Activated CD4-positive, alpha-beta T cell treated with anti-CD3 and anti-CD28 coated beads, Interleukin-2, amount 50 U/mL, for 4 hours (primary cell): Measurements from ENCODE around the gene PSMC3IP.
A peak's percentile ranks its signal among the peaks of the same experiment; 100 is the strongest.
"Not testable (repeated sequence)": the region's sequence is repeated elsewhere in the genome, so short reads cannot be mapped to it uniquely, and the experiment has no call there.

ENCODE experiments used
- DNase-seq, 2 experiments: peaks; one replicate each; pipeline ENCODE4 v3.0.0-alpha.2; 2020

Gene PSMC3IP, protein sequence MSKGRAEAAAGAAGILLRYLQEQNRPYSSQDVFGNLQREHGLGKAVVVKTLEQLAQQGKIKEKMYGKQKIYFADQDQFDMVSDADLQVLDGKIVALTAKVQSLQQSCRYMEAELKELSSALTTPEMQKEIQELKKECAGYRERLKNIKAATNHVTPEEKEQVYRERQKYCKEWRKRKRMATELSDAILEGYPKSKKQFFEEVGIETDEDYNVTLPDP

DNA sequence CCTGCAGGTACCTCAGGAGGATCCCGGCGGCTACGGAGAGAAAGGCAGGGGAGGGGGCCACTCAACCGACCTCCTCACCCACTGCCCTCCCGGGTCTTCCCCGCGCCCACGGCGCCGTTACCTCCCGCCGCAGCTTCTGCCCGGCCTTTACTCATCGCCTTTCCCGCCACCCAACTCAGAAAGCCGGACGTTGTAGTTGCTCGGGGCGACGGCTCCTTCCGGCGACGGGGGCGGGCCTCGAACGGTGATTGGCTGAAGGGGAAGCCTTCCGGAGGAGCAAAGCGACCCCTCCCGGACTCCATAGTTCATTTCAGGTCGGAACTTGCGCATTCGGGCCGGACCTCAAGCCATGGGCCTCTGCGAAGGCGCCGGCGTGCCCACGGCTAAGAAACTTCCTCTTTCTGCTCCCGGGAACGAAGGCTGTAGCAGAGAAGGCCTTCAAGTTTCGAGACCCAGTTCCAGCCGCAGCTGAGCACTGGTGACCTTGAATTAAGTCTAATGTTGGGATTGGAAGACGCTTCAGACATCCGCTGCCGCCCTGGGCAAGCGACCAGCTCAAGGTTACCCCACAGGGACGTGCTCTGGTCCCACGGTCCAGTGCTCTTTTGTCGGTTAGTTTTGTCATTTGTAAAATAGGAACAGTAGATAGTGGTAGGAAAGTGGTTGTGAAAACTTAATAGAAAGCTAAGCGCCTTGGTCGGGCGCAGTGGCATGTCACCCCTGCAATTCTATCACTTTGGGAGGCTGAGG, at the start of gene PSMC3IP:
Gene PSMC3IP, minus strand, starts transcription at position 198 of the 750 bp plus-strand sequence. Its CDS starts 43 bp downstream, at position 155.
- peak; percentile 87 to 90 for DNase-seq

DNA sequence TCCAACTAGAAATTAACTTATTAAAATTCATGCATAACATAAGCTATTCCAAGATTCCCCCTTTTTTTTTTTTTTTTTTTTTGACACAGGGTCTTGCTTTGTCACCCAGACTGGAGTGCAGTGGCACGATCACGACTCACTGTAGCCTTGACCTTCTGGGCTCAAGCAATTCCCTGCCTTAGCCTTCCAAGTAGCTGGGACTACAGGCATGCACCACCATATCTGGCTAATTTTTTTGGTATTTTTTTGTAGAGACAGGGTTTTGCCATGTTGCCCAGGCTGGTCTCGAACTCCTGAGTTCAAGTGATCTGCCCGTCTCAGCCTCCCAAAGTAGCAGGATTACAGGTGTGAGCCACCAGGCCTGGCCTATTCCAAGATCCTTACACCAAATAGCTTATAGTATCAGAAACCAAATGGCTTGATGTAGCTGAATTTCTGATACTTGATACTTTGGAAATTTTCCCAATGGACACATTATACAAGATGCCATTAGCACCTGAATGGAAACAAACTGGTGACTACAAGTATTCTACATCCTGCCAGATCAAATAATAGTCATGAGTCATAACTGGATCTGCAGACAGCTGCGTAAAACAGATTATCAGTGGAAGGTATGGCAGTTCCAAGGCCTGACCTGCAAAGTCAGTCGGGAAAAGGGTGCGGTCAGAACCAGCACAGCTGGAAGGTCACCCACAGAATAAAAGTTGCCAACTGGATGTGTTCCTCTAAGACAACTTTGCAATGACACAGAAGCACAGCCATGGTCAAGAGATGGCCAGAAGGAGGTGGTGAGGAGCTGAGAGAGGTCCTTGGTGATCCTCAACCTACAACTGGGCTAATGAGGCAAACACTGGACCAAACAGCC, 46.4 kb upstream of the PSMC3IP start:
- DNase-seq: no peak

DNA sequence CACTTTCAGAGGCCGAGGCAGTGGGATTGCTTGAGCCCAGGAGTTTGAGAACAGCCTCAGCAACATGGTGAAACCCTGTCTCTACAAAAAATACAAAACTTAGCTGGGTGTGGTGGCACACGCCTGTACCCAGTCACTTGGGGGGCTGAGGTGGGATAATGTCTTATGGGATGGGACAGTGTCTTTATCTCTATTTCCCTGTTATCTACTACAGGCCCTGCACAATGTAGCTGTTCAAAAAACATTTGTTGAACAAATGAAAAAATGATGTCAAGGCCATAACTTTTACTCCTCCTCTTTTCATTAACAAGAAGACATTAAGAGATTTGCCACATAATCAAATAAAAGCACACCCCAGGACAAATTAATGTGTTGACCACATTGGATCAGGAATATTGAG, 45.7 kb upstream of the PSMC3IP start:
- DNase-seq: no peak

DNA sequence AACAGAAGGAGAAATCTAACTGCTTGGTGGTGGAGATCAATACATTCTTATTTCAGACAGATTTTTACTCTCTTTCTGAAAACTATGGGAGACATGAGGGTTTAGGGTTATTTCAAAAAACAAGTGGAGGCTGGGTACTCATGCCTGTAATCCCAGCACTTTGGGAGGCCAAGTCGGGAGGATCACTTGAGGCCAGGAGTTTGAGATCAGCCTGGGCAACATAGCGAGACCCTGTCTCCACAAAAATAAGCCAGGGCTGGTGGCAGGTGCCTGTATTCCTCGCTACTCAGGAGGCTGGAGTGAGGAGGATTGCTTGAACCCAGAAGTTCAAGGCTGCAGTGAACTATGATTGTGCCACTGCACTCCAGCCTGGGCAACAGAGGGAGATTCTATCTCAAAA, 44.5 kb upstream of the PSMC3IP start:
- not testable (repeated sequence) for DNase-seq

DNA sequence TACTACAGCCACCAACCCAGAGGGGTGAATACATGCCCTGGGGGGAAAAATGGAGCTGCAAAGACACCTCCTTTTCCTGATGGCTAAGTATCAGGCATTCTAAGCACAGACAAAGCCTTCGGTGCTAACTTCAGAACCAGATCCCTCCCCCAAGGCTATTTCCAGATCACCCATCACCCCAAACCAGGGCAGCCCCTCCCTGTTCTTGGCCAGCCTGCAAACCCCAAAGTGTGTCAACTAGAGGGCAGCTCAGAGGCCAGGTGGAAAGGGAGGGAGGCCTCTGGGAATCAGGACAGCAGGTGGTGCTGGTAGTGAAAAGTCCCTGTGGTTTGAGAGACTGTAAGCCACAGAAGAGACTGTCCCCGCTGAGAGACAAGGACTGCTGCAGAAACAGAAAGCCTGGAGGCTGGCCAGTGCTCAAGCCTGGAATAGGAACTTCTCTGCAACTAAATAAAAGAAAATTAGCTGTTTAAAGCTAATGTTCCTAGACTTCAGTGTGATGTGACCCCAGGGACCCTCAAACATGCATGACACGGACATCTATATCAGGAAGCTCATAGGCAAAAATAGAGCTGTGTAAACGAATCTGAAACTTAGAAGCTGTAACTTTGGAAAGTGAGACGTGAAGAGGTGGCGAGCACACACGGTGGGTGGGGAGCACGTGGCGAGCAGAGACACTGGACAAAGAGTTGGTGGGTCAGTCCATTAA, 41.1 kb upstream of the PSMC3IP start:
- no peak for DNase-seq

DNA sequence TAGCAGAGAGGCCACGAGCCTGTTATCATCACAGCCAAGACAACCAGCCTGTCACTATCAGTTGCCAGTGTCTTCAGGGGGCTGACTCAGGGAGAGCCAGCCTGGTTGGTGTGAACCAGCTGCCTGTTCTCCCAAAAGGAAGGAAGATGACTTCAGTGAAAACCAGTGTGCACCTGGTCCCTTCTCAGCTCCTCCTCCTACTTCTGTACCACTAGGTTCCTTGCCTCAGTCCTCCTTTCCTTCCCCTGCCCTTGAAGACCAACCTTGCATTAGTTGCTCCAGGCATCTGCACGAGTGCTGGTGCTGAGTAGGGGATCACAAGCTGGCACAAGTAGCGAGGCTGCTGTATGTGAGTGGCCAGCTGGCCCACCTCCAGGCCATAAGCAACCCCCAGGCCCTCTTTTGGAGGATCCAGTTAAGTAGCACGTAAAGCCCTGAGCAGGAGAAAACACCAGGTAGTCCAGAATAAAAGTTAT, 40.5 kb upstream of the PSMC3IP start:
- DNase-seq: no peak

DNA sequence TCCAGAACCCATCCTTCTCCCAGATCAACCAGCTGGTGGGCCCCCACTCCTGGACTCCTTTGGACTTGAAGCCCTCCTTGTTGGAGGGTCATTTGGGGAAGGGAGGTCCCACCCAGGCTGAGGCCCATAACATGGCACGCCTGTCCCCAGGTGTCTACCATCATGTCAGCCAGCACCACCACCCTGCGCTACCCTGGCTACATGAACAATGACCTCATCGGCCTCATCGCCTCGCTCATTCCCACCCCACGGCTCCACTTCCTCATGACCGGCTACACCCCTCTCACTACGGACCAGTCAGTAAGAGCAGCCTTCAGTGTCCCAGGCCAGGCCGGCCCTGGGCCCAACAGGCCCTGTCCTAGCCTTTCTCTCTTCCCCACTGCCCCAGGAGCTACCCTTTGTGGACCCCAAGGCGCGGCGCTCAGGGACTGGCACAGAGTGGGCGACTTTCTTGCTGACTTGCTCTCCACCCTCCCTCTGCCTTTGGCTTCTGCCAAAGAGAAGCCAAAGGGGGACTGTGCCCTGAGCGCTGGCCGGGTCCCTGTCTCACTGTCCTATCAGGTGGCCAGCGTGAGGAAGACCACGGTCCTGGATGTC, 36.3 kb upstream of the PSMC3IP start:
- DNase-seq: no peak

DNA sequence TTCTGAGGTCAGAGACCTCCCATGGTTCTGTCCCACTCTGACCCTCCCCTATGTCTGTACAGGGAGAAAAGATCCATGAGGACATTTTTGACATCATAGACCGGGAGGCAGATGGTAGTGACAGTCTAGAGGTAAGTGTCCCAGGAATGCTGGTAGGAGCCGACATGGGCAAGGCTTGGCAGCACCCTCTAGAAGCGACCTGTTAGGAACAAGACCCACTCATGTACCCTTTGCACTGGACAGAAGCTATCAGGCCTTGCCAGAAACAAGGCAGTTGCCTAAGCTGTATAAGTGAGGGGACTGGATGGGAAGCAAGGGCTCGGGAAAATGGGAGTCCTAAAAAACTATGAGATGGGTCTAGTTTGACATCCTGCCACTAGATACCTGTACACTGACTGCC, 34.5 kb upstream of the PSMC3IP start:
- DNase-seq: no peak

DNA sequence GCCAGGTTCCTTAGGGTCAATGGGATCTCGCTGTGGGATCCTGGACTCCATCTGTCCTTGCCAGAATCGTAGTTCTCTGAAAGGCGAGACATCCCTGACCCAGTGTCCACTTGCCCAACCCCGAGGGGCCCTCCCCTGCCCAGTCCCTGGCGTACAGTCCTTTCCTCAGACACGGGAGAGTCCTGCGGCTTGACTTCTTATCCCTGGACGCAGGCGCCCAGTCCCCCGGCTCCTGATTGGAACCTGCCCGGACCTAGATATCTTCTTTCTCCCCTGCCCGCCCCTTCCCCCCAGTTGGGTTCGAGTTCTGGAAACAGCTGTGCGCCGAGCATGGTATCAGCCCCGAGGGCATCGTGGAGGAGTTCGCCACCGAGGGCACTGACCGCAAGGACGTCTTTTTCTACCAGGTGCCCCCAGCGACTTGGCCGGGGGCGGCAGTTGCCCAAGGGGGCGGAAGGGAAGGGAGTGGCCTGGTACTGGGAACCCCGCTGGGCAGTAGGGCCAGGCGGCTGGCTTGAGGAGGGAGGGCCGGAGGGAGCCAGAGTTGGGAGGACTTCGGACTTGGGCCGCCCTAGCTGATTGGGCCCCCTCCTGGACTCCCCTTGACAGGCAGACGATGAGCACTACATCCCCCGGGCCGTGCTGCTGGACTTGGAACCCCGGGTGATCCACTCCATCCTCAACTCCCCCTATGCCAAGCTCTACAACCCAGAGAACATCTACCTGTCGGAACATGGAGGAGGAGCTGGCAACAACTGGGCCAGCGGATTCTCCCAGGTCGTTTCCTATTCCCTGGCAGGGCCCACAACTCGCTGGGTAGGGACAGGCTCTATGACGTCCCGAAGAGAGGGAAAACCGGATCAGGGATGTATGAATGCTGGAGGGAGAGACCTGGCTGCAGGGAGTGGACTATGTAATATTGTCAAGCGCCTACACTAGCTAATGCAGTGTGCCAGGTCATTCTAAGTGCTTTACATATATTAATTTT, 32.6 kb upstream of the PSMC3IP start:
- peak in 1 of 2 experiments; percentile 8 for DNase-seq

DNA sequence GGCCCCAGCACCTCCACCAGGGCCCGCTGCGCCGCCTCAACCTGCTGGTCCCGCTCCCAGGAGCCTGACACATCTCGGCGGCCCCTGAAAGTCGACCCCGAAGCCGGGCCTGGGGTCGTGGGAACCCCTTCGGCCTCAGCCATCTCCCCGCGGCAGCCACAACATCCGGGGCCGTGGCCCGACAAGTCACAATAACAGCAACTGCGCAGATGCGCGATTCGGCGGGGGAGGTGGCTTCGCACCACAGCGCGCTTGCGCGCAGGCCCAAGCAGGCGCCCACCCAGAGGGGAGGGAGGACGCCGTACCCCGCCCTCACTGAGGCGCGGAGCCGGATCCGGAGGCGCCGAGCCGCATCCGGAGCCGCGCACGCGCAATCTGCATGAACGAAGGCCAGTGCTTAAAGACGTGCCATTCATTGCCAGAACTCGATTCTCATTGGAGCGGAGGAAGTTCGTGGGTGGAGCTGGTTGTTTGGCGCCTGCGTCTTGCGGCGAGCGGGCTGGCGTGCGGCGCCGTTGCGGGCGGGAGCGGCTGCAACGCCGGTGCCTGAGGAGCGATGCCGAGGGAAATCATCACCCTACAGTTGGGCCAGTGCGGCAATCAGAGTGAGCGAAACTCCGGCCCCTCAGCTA, 31.8 kb upstream of the PSMC3IP start, which contains the start of the genes RETREG3 and TUBG1:
Gene RETREG3, minus strand, starts transcription at position 193 of the 632 bp plus-strand sequence. Its CDS starts 50 bp downstream, at position 143.
Gene TUBG1, plus strand, starts transcription at position 502 of the 632 bp plus-strand sequence. Its CDS starts 55 bp downstream, at position 557.
- DNase-seq: peak; percentile 98 to 99

DNA sequence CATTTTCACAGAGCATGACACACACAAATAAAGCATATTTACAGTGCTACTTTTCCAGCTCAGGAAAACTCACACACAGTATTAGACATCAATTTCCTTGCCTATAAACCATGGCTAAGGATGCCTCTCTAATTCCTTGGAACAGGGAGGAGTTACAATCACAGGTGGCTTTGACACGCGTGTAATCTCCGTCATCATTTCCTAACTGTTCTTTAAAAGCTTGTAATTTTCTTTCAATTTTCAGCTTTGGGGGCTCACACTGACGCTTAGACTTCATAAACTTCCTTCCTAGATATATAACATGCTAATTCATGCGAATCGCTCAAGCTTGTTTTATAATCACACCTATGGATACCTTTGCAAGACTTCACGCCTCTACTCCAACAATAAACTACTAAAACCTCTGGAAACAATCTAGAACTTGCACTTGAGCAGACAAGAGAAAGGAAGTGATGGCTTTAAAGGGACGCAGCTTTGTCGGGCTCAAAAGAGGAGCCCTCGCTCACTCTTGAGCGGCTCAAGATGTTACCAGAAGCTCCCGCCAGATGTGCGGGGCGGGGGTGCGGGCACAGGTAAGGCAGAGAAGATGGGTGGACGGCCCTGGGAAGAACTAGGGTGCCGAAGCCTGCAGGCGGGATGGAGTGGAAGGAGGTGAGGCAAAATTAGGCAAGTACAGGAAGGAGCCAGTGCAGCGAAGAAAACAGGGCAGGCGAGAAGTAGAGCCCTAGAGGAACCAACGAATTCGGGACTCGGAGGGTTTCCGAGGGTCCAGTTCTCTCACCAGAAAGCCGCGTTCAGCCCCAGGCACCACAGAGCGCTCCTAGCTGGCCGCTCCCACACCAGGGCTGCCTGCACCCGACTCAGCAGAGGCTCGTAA, 31.0 kb upstream of the PSMC3IP start:
- DNase-seq: peak in 1 of 2 experiments; percentile 3

DNA sequence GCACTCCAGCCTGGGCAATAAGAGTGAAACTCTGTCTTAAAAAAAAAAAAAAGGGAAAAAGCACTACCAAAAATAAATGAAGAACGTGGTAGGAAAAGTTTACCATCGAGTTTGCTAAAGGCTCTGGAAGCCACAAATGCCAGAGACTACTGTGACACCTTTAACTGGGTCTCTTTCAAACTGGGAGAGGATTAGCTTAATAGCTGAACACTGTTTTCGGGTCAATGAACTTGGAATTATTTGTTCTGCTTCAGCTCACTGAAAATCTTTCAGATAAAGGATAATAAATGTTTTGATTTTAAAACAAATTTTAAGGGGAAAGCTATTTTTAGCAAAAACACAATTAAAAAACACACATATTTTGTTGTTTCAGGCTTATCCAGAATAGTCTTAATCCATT, 30.2 kb upstream of the PSMC3IP start:
- DNase-seq: no peak

DNA sequence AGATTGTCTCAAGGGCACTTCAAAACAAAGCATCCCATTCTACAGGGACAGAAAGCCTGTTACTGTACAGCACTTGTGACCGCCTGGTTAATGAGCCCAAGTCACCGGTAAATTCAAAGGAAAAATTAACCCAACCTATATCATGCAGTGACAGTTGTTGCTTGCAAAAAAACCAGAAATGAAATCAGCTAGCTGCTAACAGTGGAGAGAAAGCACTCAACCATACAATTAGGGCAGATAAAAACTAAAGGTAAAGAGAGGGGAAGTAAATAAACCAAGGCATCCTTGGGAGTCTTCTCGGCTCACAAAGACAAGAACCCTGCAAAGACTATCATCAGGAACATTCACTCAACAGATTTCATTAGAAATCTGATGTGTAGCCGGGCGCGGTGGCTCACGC, 25.8 kb upstream of the PSMC3IP start:
- DNase-seq: no peak

DNA sequence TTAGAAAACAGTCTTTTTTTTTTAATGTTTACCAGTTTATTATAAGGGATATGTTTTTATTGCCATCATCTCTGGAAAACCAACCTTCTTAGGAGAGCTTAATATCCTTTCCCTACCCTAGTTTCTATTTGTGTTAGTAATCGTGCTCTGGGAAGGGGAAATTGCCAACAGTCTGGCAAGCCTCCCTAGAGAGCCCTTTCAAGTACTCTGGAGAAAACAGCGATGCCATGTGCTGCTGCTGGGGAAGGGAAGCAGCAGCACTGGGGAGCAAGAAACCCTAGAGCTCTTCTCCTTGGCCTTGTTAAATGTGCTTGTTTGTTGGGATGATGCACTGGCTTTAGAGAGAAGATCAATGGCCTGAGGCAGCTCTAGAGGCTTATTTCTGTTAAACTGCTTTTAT, 21.4 kb upstream of the PSMC3IP start:
- DNase-seq: no peak

DNA sequence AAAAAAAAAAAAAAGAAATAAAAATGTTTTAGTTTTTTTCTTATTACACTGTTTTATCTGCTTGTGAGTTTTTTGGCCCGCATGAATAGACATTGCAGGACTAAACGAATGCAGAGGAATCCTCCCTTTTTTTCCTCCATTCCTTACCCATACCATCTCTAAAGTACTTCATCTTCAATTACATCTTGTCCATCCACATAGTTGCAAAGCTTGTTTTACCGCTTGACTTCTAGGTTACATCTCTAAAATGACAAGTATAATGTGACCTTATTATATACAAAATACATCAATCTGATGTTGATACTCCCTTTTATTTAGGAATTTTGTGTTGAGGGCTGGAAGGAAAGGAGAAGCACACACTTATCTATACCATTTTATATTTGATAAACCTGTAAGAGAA, 18.9 kb upstream of the PSMC3IP start:
- no peak for DNase-seq

DNA sequence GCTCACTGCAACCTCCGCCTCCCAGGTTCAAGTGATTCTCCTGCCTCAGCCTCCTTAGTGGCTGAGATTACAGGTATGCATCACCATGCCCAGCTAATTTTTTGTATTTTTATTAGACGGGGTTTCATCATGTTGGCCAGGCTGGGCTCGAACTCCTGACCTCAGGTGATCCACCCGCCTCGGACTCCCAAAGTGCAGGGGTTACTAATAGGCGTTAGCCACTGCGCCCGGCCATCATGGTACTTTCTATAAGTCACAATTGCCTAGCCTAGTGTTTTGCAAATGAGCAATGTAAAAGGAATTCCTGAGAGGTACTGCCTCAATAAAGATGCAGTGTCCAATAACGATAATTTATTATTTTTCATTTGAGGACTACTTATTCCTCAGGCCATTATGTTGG, 13.9 kb upstream of the PSMC3IP start:
- DNase-seq: no peak

DNA sequence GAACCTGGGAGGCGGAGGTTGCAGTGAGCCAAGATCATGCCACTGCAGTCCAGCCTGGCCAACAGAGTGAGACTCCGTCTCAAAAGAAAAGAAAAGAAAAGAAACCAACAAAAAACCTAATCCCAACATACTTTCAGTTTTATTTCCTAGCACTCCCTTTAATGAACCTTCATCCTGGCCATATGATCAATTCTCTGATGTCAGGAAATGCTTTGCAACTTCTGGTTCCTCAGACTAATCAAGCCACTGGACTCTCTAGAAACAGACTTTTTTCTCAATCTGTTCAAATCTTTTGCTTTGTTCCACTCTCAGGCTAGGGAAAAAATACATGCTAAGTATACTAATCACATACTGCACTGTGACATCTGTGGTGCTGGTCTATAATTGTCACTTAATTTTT, 13.4 kb upstream of the PSMC3IP start:
- DNase-seq: no peak

DNA sequence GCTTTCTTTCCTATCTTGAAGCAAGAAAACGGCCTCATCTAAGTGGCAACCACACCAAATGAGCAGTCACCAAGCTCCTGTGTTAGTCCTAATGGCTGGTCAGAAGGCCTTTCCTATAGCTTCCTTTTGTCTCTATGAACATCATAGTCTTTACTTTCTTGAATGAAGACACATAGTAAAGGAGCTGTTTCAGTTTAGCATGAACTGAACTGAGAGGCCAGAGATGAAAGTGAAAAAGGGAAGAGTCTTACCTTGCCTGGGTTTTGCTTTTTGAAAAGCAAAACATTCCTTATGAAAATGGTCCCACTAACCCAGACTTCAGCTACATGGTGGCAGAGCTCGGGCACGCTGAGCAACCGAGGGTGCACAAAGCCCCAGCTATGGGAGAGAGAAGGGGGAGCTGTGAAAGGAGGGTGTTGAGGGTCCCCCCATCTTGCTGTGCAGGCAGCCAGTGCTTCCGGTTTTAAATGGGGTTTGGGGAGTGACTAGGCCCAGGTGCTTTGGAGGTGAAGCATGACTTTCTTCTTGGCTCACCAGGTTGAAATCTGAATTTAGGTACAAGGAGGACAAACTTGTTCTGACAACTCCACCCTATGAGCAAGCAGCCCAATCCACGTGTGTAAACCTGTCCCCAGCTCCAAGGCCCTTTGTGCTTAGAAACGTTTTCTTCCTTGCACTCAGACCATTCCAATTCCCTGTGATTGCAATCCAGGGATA, 9.1 kb upstream of the PSMC3IP start:
- no peak for DNase-seq

DNA sequence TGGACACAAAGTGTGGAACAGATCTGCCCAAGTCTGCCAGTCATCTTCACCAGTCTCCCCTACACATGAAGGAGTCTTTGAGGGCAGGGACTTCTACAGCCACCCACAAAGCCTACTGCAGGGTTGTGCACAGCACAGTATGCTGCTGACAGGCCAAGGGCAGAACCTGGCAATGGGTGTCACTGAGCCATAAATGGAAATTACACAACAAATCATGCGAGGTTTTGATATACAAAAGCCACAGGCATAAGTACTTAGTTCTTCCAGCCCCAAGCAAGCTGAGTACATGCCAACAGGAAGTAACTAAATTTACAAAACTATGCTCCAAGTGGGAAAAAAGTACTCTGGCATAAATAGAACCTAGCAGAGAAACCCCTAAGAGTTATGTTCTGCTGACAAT, 7.8 kb upstream of the PSMC3IP start:
- DNase-seq: no peak
